ENCODE data around the gene PGLYRP2.
"Not testable (repeated sequence)": the region's sequence is repeated elsewhere in the genome, so short reads cannot be mapped to it uniquely, and the experiment has no call there.

DNA sequence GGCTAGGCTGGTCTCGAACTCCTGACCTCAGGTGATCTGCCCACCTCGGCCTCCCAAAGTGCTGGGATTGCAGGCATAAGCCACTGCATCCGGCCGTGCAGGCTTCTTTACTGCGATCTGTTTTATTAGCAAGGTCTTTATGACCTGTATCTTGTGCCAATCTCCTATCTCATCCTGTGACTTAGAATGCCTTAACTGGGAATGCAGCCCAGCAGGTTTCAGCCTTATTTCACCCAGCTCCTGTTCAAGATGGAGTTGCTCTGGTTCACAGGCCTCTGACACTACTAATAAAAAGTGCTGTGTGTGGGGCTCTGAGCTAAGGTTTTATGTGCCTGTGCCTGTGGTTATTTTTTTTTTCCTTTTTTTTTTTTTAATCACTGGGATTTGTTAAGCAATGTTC, 6.5 kb upstream of the PGLYRP2 start:
- TF ChIP-seq POLR2AphosphoS5, CTCF (IDR thresholded peaks at IDR 0.05): not testable (repeated sequence)
